ELF-1 (cell line): Measurements from ENCODE around the gene IRX6.

Experiments
- DNase-seq: peaks from one replicate; pipeline ENCODE4 v3.0.0-alpha.2; 2016; ENCODE audit warnings: low read depth, low spot score

Gene IRX6

DNA sequence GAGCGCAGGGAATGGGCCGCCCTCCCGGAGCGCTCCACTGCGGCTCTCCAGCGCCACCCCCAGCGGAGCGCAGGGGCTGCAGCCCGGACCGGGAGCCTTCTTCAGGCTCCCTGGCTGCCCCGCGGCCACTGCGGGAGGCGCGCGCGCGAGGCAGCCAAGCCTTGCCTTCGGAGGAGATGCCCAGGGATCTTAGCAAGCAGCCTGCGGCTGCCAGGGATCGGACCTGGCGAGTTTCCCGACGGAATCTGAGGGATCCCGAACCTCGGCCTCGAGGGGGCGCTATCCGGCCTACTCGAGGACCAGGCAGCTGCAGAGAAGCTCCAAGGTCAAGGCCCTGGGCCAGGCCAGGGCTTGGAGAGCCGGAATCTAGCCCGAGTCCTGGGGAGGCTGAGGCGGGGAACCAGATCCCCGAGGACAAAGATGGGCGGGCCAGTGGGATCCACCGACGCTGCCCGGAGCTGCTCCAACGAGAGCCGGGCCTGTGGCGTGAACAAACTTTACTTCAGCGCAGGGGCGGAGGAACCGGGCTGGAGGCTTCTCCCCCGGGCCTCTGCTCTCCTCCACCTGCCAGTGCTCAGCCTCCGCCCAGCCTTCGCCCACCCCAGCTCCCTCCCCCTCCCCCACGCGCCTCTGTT lies at the start of gene IRX6:
Gene IRX6, plus strand, starts transcription at position 567 of the 635 bp plus-strand sequence. CDS start 889 bp downstream, outside the sequence.
- peak; percentile 93 for DNase-seq

DNA sequence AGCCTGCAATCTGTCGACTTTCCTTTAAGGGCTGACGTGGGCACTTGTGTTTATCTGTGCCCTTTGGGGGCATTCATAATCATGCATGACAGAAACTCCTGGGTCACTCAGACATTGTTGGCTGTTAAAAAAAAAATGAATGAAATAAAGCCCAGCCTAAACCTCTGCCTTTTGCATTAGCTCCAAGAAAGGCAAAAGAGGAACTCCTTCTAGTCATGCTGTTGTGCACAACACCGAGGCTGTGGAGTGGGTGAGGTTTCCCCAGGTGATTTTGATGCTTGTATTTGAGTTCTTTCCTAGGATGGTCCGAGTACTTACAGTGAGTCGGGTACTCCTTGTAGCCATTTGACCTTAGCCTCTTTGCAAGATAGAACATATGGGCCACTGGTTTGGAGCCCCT lies 49.6 kb upstream of the IRX6 start:
- DNase-seq: no peak

DNA sequence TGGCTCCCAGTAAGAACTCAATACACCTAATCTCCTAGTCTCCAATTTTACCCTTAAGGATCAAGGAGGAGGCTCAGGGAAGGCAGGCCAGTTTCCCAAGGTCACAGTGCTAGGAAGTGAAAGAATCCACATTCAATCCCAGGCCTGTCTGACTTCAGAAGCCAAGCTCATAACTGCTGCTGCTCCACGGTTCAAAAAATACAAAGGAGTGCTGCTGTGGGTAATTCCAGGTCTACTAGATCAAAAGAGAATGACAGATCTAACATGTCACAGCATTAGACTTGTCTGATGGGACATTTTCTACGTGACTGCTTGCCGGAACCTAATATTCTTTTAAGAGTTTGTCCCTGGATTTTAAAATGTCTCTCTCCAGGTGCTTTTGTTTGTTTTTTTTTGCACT lies 48.8 kb upstream of the IRX6 start:
- DNase-seq: no peak

GRCh38 chr16:55275869-55276268 lies 48.1 kb upstream of the IRX6 start:
- no peak for DNase-seq

DNA sequence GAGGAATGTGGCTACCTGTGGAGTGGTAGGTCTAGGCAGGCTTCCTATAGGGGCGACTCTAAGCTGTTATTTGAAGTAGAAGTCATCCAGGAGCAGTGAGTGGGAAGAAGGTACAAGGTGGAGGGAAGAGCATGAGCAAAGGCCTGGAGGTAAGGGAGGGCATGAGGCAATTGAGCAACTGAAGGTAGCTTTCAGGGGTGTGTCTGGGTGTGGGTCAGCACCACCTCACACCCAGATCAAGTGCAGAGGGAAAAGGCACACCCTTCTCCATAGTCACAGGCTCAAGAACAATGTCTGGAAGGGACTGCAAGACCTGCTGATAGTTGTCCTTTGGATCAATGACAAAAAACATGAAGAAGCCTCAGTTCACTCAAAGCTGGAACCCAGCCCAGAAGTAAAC lies 46.5 kb upstream of the IRX6 start:
- no peak for DNase-seq

GRCh38 chr16:55279598-55279997 lies 44.4 kb upstream of the IRX6 start:
- no peak for DNase-seq

GRCh38 chr16:55280587-55280986 lies 43.4 kb upstream of the IRX6 start:
- no peak for DNase-seq

GRCh38 chr16:55282441-55282840 lies 41.6 kb upstream of the IRX6 start:
- DNase-seq: no peak

- no peak for DNase-seq
These were observed 39.9 kb upstream of the IRX6 start for GRCh38 chr16:55283812-55284717.

DNA sequence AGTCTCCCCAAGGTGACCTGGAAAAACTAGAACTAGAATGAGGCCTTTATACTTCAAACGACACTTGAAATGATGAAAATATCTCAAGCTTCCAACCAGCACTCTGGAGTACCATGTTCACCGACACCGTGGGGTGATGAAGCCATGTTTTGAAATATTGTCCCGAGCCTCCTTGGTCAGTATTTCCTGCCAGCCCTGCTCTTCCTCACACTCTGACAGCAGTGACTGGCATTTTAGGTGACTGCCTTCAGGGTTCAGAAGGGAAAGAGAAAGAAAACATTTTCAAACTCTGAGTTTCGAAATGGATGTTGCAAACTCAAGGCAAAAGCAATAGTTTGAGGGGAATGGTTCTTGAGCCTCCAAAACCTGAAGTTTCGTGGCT lies 39.3 kb upstream of the IRX6 start:
- no peak for DNase-seq

GRCh38 chr16:55285586-55285985 lies 38.4 kb upstream of the IRX6 start:
- no peak for DNase-seq

DNA sequence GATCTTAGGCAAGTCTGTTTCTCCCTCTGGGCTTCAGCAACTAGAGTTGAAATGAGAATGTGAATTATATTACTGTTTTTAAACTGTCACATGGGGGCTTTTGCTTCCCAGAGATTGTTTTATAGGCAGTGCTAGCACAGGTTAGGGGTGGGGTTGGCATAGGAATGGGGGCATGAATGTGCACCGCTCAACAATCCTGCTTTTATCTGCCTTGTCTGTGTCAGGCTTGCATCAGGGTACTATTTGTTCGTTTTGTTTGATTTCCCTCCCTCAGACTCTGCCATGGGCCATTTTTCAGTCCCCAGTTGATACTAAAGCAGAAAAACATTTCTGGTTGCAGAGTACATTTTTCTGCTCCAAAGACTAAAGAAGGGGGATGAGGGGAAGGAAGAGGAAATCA lies 34.6 kb upstream of the IRX6 start:
- no peak for DNase-seq

DNA sequence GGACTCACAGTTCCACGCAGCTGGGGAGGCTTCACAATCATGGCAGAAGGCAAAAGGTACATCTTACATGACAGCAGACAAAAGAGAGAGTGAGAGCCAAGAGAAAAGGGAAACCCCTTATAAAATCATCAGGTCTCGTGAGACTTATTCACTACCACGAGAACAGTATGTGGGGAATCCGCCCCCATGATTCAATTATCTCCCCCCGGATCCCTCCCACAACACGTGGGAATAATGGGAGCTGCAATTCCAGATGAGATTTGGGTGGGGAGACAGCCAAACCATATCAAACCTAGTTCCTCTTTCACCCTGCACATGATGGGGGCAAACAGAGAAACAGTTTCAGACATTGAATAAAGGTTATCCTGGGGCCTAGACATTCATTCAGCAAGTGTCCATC lies 32.2 kb upstream of the IRX6 start:
- no peak for DNase-seq

- DNase-seq: peak; percentile 30
These were observed 31.5 kb upstream of the IRX6 start for GRCh38 chr16:55292491-55292890.

- DNase-seq: no peak
These were observed 29.9 kb upstream of the IRX6 start for GRCh38 chr16:55294129-55294528.

DNA sequence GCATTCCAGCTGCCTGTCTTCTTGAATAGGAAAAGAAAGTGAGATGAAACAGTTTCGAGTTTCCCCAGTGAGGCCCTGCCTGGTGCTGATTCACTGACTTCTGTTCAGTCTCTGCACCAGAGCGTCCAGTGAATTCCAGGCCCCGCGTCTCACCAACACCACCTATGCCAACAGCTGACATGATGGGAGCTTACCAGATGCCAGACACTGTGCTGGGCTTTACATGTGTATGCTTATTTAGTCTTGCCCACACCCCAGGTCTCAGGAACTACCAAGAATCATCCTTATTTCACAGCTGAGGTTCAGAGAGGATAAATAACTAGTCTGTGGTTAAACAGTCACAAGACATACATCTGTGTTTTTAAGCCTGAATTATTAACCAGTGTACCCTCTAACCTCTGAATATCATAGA lies 29.1 kb upstream of the IRX6 start:
- DNase-seq: peak; percentile 4

GRCh38 chr16:55297062-55297909 lies 26.7 kb upstream of the IRX6 start:
- DNase-seq: peak; percentile 14

- no peak for DNase-seq
These were observed 26.0 kb upstream of the IRX6 start for GRCh38 chr16:55297910-55298479.

DNA sequence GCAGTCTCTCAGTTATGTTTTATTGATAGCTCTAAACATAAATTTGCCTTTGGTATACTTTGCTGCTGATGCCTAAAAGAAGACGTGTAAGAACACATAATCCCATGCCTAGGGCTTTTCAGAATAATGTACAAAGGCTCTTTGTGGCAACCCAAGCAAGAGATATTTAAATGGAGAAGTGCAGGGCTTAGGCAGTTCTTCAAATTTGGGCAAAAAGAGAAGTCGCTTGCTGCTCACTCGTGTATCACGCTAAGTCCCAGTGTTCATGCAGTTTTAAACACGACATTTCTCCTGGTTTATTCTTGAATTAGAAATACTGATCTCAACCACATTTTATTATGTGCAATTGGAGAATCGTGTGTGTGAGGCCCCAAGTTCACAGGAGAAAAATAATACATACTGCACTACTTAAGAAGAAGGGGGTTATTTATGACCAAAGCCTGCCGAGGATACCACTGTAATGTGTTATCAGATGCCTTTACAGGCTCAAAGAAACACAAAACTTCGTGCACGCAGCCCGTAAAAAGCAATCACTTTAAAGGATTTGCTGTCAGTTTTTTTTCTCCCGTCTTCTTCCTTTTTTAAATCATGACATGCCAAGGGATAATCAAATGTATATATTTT lies 22.5 kb upstream of the IRX6 start:
- DNase-seq: no peak

GRCh38 chr16:55302635-55303034 lies 21.4 kb upstream of the IRX6 start:
- DNase-seq: peak; percentile 10

DNA sequence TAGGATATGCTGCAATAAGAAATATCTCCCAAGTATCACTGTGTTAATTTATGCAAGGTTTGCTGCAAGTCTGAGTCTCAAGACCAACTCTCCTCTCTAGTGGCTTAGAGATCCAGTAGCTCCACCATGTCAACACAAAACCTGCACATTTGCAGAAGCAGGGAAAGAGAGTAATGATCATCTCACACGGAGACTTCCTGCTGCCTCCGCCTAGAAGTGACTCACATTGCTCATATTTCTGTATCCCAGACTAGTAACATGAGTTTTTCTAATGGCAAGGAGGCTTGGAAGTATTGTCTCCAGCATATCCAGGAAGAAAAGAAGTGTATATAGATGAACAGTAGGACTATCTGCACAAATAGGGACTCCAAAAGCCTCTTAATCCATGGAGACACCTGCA lies 15.0 kb upstream of the IRX6 start:
- no peak for DNase-seq
